ENCODE results near the gene NUSAP1.

The NUSAP1 gene

GRCh38 chr15:41334293-41335120, 1.8 kb downstream of the NUSAP1 start:
- Histone ChIP-seq H3K36me3 (ENCODE audit: control insufficient read depth in 2 of 2, insufficient read depth in 2 of 2, low read length in 2 of 2) (no peaks in the 10 kb centered on the region), H3K4me3 (ENCODE audit: low read length in 2 of 2) (no peak overlapping the region), H3K27ac (ENCODE audit: low read length) (no peak overlapping the region), H3K27me3 (ENCODE audit: control insufficient read depth in 1 of 2, insufficient read depth in 2 of 2, low read length in 2 of 2) (no peaks in the 10 kb centered on the region), H3K4me1 (ENCODE audit: control insufficient read depth, insufficient read depth, low read length) (peaks cover 10% of the 10 kb centered on the region), H3K9me3 (ENCODE audit: control insufficient read depth in 2 of 2, low read length in 2 of 2) (no peaks in the 10 kb centered on the region), H3K9ac (ENCODE audit: low read length in 2 of 2) (no peak overlapping the region)

- Histone ChIP-seq H3K36me3 (ENCODE audit: control insufficient read depth in 2 of 2, insufficient read depth in 2 of 2, low read length in 2 of 2) (no peaks in the 10 kb centered on the region), H3K27me3 (ENCODE audit: control insufficient read depth in 1 of 2, insufficient read depth in 2 of 2, low read length in 2 of 2) (no peaks in the 10 kb centered on the region), H3K9ac (ENCODE audit: low read length in 2 of 2) (no peak overlapping the region), H3K4me3 (ENCODE audit: low read length in 2 of 2) (no peak overlapping the region), H3K4me1 (ENCODE audit: control insufficient read depth, insufficient read depth, low read length) (peaks cover 10% of the 10 kb centered on the region), H3K27ac (ENCODE audit: low read length) (no peak overlapping the region), H3K9me3 (ENCODE audit: control insufficient read depth in 2 of 2, low read length in 2 of 2) (no peaks in the 10 kb centered on the region)
These were observed 3.9 kb downstream of the NUSAP1 start for GRCh38 chr15:41336549-41336948.

GRCh38 chr15:41337047-41337446, 4.4 kb downstream of the NUSAP1 start:
- Histone ChIP-seq H3K4me3 (ENCODE audit: low read length in 2 of 2) (no peak overlapping the region), H3K27me3 (ENCODE audit: control insufficient read depth in 1 of 2, insufficient read depth in 2 of 2, low read length in 2 of 2) (no peaks in the 10 kb centered on the region), H3K27ac (ENCODE audit: low read length) (no peak overlapping the region), H3K36me3 (ENCODE audit: control insufficient read depth in 2 of 2, insufficient read depth in 2 of 2, low read length in 2 of 2) (no peaks in the 10 kb centered on the region), H3K9me3 (ENCODE audit: control insufficient read depth in 2 of 2, low read length in 2 of 2) (no peaks in the 10 kb centered on the region), H3K9ac (ENCODE audit: low read length in 2 of 2) (no peak overlapping the region), H3K4me1 (ENCODE audit: control insufficient read depth, insufficient read depth, low read length) (peaks cover 7% of the 10 kb centered on the region)

GRCh38 chr15:41337631-41338522, 5.2 kb downstream of the NUSAP1 start:
- Histone ChIP-seq H3K36me3 (ENCODE audit: control insufficient read depth in 2 of 2, insufficient read depth in 2 of 2, low read length in 2 of 2) (no peaks in the 10 kb centered on the region), H3K9me3 (ENCODE audit: control insufficient read depth in 2 of 2, low read length in 2 of 2) (no peaks in the 10 kb centered on the region), H3K27me3 (ENCODE audit: control insufficient read depth in 1 of 2, insufficient read depth in 2 of 2, low read length in 2 of 2) (no peaks in the 10 kb centered on the region), H3K27ac (ENCODE audit: low read length) (no peak overlapping the region), H3K9ac (ENCODE audit: low read length in 2 of 2) (no peak overlapping the region), H3K4me3 (ENCODE audit: low read length in 2 of 2) (no peak overlapping the region), H3K4me1 (ENCODE audit: control insufficient read depth, insufficient read depth, low read length) (peaks cover 2% of the 10 kb centered on the region)

- Histone ChIP-seq H3K9me3 (ENCODE audit: control insufficient read depth in 2 of 2, low read length in 2 of 2) (no peaks in the 10 kb centered on the region), H3K27ac (ENCODE audit: low read length) (no peak overlapping the region), H3K4me3 (ENCODE audit: low read length in 2 of 2) (no peak overlapping the region), H3K9ac (ENCODE audit: low read length in 2 of 2) (no peak overlapping the region), H3K36me3 (ENCODE audit: control insufficient read depth in 2 of 2, insufficient read depth in 2 of 2, low read length in 2 of 2) (no peaks in the 10 kb centered on the region), H3K4me1 (ENCODE audit: control insufficient read depth, insufficient read depth, low read length) (no peaks in the 10 kb centered on the region), H3K27me3 (ENCODE audit: control insufficient read depth in 1 of 2, insufficient read depth in 2 of 2, low read length in 2 of 2) (no peaks in the 10 kb centered on the region)
These were observed 7.6 kb downstream of the NUSAP1 start for GRCh38 chr15:41340189-41340695.

GRCh38 chr15:41341519-41341918, 8.8 kb downstream of the NUSAP1 start:
- Histone ChIP-seq H3K9ac (ENCODE audit: low read length in 2 of 2) (no peak overlapping the region), H3K27me3 (ENCODE audit: control insufficient read depth in 1 of 2, insufficient read depth in 2 of 2, low read length in 2 of 2) (no peaks in the 10 kb centered on the region), H3K4me1 (ENCODE audit: control insufficient read depth, insufficient read depth, low read length) (no peaks in the 10 kb centered on the region), H3K9me3 (ENCODE audit: control insufficient read depth in 2 of 2, low read length in 2 of 2) (no peaks in the 10 kb centered on the region), H3K36me3 (ENCODE audit: control insufficient read depth in 2 of 2, insufficient read depth in 2 of 2, low read length in 2 of 2) (no peaks in the 10 kb centered on the region), H3K27ac (ENCODE audit: low read length) (no peak overlapping the region), H3K4me3 (ENCODE audit: low read length in 2 of 2) (no peak overlapping the region)

- H3K9me3 ChIP-seq (ENCODE audit: control insufficient read depth in 2 of 2, low read length in 2 of 2) = no peaks in the 10 kb centered on the region
- H3K36me3 ChIP-seq (ENCODE audit: control insufficient read depth in 2 of 2, insufficient read depth in 2 of 2, low read length in 2 of 2) = no peaks in the 10 kb centered on the region
- no peaks in the 10 kb centered on the region for H3K4me1 ChIP-seq (ENCODE audit: control insufficient read depth, insufficient read depth, low read length)
These were observed 14.6 kb downstream of the NUSAP1 start for GRCh38 chr15:41347236-41347635.

GRCh38 chr15:41350057-41350717, 17.5 kb downstream of the NUSAP1 start:
- no peak overlapping the region for H3K9ac ChIP-seq (ENCODE audit: low read length in 2 of 2)
- no peaks in the 10 kb centered on the region for H3K4me1 ChIP-seq (ENCODE audit: control insufficient read depth, insufficient read depth, low read length)
- H3K36me3 ChIP-seq (ENCODE audit: control insufficient read depth in 2 of 2, insufficient read depth in 2 of 2, low read length in 2 of 2) = no peaks in the 10 kb centered on the region
- H3K27me3 ChIP-seq (ENCODE audit: control insufficient read depth in 1 of 2, insufficient read depth in 2 of 2, low read length in 2 of 2) = no peaks in the 10 kb centered on the region
- H3K4me3 ChIP-seq (ENCODE audit: low read length in 2 of 2) = no peak overlapping the region
- no peak overlapping the region for H3K27ac ChIP-seq (ENCODE audit: low read length)
- no peaks in the 10 kb centered on the region for H3K9me3 ChIP-seq (ENCODE audit: control insufficient read depth in 2 of 2, low read length in 2 of 2)

More at GRCh38 chr15:41347236-41347635, 14.6 kb downstream of the NUSAP1 start:
- Histone ChIP-seq H3K27ac (ENCODE audit: low read length) (no peak overlapping the region), H3K9ac (ENCODE audit: low read length in 2 of 2) (no peak overlapping the region), H3K27me3 (ENCODE audit: control insufficient read depth in 1 of 2, insufficient read depth in 2 of 2, low read length in 2 of 2) (no peaks in the 10 kb centered on the region), H3K4me3 (ENCODE audit: low read length in 2 of 2) (no peak overlapping the region)

GRCh38 chr15:41354371-41354770, 21.7 kb downstream of the NUSAP1 start:
- Histone ChIP-seq H3K4me3 (ENCODE audit: low read length in 2 of 2) (no peak overlapping the region), H3K27ac (ENCODE audit: low read length) (no peak overlapping the region), H3K9me3 (ENCODE audit: control insufficient read depth in 2 of 2, low read length in 2 of 2) (no peaks in the 10 kb centered on the region), H3K27me3 (ENCODE audit: control insufficient read depth in 1 of 2, insufficient read depth in 2 of 2, low read length in 2 of 2) (no peaks in the 10 kb centered on the region), H3K4me1 (ENCODE audit: control insufficient read depth, insufficient read depth, low read length) (no peaks in the 10 kb centered on the region), H3K36me3 (ENCODE audit: control insufficient read depth in 2 of 2, insufficient read depth in 2 of 2, low read length in 2 of 2) (no peaks in the 10 kb centered on the region), H3K9ac (ENCODE audit: low read length in 2 of 2) (no peak overlapping the region)

- Histone ChIP-seq H3K9ac (ENCODE audit: low read length in 2 of 2) (no peak overlapping the region), H3K36me3 (ENCODE audit: control insufficient read depth in 2 of 2, insufficient read depth in 2 of 2, low read length in 2 of 2) (no peaks in the 10 kb centered on the region), H3K4me1 (ENCODE audit: control insufficient read depth, insufficient read depth, low read length) (no peaks in the 10 kb centered on the region), H3K9me3 (ENCODE audit: control insufficient read depth in 2 of 2, low read length in 2 of 2) (no peaks in the 10 kb centered on the region), H3K4me3 (ENCODE audit: low read length in 2 of 2) (no peak overlapping the region), H3K27me3 (ENCODE audit: control insufficient read depth in 1 of 2, insufficient read depth in 2 of 2, low read length in 2 of 2) (no peaks in the 10 kb centered on the region), H3K27ac (ENCODE audit: low read length) (no peak overlapping the region)
These were observed 34.7 kb downstream of the NUSAP1 start for GRCh38 chr15:41367418-41367817.
